ENCODE data around the gene NPHS1.

NPHS1 gene

GRCh38 chr19:35863018-35863417, 10.7 kb upstream of the NPHS1 start:
- no peaks in the 10 kb centered on the region for H3K36me3 ChIP-seq (replicated peaks)
- H3K4me3 ChIP-seq (ENCODE audit: low read depth, low read length) = no peak overlapping the region
- TF ChIP-seq CTCF (IDR thresholded peaks at IDR 0.05; ENCODE audit: low read depth, low read length, missing control alignments) = no peak
- DNase-seq = no peak
- H3K27me3 ChIP-seq (replicated peaks) = peaks cover 25% of the 10 kb centered on the region
- in situ Hi-C loops (cut with HindIII; ENCODE audit: low pct_ligation_motif_present, low sequenced_read_pairs) = no loop called here
- H3K27ac ChIP-seq = no peak overlapping the region

GRCh38 chr19:35862528-35862927, 10.2 kb upstream of the NPHS1 start:
- TF ChIP-seq CTCF (IDR thresholded peaks at IDR 0.05; ENCODE audit: low read depth, low read length, missing control alignments) = no peak
- H3K4me3 ChIP-seq (ENCODE audit: low read depth, low read length) = no peak overlapping the region
- no peaks in the 10 kb centered on the region for H3K36me3 ChIP-seq (replicated peaks)
- DNase-seq = no peak
- no peak overlapping the region for H3K27ac ChIP-seq
- peaks cover 22% of the 10 kb centered on the region for H3K27me3 ChIP-seq (replicated peaks)
- in situ Hi-C loops (cut with HindIII; ENCODE audit: low pct_ligation_motif_present, low sequenced_read_pairs) = no loop called here

- in situ Hi-C loops (cut with HindIII; ENCODE audit: low pct_ligation_motif_present, low sequenced_read_pairs) = no loop called here
- no peak for TF ChIP-seq CTCF (IDR thresholded peaks at IDR 0.05; ENCODE audit: low read depth, low read length, missing control alignments)
- no peaks in the 10 kb centered on the region for H3K36me3 ChIP-seq (replicated peaks)
- H3K4me3 ChIP-seq (ENCODE audit: low read depth, low read length) = no peak overlapping the region
- DNase-seq = no peak
- H3K27me3 ChIP-seq (replicated peaks) = peaks cover 29% of the 10 kb centered on the region
- H3K27ac ChIP-seq = no peak overlapping the region
Measured at GRCh38 chr19:35861640-35862160, 9.4 kb upstream of the NPHS1 start.

- Histone ChIP-seq H3K4me3 (ENCODE audit: low read depth, low read length) (no peak overlapping the region), H3K27me3 (replicated peaks) (peaks cover 36% of the 10 kb centered on the region), H3K36me3 (replicated peaks) (no peaks in the 10 kb centered on the region), H3K27ac (no peak overlapping the region)
- no peak for TF ChIP-seq CTCF (IDR thresholded peaks at IDR 0.05; ENCODE audit: low read depth, low read length, missing control alignments)
- DNase-seq = no peak
- in situ Hi-C loops (cut with HindIII; ENCODE audit: low pct_ligation_motif_present, low sequenced_read_pairs) = no loop called here
Measured at GRCh38 chr19:35860818-35861639, 8.7 kb upstream of the NPHS1 start.

GRCh38 chr19:35860436-35860817, 8.1 kb upstream of the NPHS1 start:
- H3K4me3 ChIP-seq (ENCODE audit: low read depth, low read length) = no peak overlapping the region
- TF ChIP-seq CTCF (IDR thresholded peaks at IDR 0.05; ENCODE audit: low read depth, low read length, missing control alignments) = no peak
- in situ Hi-C loops (cut with HindIII; ENCODE audit: low pct_ligation_motif_present, low sequenced_read_pairs) = no loop called here
- no peaks in the 10 kb centered on the region for H3K36me3 ChIP-seq (replicated peaks)
- H3K27ac ChIP-seq = no peak overlapping the region
- DNase-seq = no peak
- peaks cover 41% of the 10 kb centered on the region for H3K27me3 ChIP-seq (replicated peaks)
